SU-DHL-6 (cell line): ENCODE measurements around the gene PLB1.

Experiments used
- EZH2phosphoT487 ChIP-seq: fragments of 200-600 bp; sonication (generic), shearing (Covaris generic); conservative IDR thresholded peaks from 2 replicates; pipeline ENCODE4 v1.6.1; 2018; ENCODE audit warnings: mild to moderate bottlenecking, antibody characterized with exemption, low read length, moderate library complexity, mixed read lengths
- TF ChIP-seq, protein P1 (sequence below): fragments of 200-600 bp; sonication (generic); IDR thresholded peaks from one replicate; pipeline ENCODE4 v1.5.1; 2017; ENCODE audit warnings: antibody characterized with exemption, mild to moderate bottlenecking, low read length, moderate library complexity; ENCODE audit not compliant: insufficient read depth, poor library complexity, severe bottlenecking

- no peak for TF ChIP-seq EZH2phosphoT487
- TF ChIP-seq, protein P1, sequence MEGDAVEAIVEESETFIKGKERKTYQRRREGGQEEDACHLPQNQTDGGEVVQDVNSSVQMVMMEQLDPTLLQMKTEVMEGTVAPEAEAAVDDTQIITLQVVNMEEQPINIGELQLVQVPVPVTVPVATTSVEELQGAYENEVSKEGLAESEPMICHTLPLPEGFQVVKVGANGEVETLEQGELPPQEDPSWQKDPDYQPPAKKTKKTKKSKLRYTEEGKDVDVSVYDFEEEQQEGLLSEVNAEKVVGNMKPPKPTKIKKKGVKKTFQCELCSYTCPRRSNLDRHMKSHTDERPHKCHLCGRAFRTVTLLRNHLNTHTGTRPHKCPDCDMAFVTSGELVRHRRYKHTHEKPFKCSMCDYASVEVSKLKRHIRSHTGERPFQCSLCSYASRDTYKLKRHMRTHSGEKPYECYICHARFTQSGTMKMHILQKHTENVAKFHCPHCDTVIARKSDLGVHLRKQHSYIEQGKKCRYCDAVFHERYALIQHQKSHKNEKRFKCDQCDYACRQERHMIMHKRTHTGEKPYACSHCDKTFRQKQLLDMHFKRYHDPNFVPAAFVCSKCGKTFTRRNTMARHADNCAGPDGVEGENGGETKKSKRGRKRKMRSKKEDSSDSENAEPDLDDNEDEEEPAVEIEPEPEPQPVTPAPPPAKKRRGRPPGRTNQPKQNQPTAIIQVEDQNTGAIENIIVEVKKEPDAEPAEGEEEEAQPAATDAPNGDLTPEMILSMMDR, result no peak
Observed at GRCh38 chr2:28512607-28512965, 16.7 kb downstream of the PLB1 start.
